ENCODE measurements around the gene C9orf85.

Gene C9orf85

DNA sequence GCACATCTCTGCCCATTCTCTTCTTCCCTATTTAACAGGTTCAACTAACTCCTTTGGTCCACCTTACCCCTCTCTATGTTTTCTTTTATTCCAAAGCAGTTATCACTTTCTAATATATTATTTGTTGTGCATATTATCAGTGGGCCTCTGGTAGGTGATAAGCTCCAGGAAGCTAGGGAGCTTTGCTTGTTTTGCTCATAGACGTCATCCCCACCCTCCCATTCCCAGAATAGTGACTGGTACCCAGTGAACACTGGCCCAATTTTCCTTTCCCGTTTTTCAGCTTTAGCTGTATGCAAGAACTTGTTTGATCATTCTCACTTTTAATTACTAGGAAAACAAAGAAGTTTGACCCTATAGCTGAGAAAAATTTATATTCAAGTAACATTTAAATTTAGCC is 7.4 kb upstream of the C9orf85 start:
- no peak for DNase-seq (ENCODE audit: low spot score)

DNA sequence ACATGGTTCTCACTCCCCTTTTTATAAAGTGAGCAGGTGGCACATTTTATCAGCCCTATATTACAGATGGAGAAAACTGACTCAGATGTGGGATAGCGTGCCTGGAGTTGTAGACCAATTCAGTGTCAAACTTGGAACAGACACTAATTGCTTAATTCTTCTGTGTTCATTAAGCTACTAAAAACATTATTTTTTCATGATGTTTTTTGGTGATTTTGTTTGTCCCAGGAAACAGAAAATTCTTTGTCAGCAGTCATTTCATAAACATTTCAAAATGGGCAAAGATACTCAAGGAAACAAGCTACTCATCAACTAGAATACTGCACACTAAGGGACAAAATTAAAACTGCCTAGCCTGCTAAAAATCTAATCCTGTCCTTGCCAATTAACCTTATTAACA is 2.6 kb upstream of the C9orf85 start:
- DNase-seq (ENCODE audit: low spot score), result peak; percentile 12

DNA sequence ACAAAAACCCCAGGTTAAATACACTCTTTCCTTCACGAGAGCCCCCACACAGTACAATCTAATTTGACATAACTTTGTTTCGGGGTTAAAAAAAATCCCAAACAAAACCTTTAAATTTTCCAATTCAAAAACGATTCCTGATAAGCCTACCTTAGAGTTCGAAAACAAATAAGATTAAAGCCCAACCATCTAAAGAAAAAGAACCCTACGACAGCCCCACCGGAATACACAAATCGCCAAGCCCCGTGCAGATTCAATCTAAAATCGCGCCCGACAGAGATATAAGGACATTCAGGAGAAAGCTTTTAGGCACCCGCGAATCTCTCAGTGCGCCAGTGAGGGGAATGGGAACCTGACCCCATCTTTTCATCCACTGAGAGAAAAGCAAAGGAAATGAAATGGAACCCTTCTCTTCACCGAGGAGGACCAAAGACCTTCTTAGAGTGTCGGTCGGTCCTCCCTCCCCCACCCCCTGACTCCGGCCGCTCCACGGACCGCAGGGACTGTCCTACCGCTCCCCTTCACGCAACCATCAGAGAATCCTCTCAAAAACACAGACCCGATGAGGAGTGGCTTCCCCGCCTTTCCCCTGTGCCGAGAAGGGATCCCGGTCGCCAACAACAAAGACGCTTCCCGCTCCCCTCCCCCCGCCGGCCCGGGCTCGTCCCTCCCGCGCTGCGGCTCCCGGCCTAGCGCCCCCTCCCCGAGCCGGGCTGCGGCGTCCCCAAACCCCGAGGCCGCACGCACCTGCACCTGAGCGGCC is 1.4 kb upstream of the C9orf85 start:
- peak; percentile 65 for DNase-seq (ENCODE audit: low spot score)

DNA sequence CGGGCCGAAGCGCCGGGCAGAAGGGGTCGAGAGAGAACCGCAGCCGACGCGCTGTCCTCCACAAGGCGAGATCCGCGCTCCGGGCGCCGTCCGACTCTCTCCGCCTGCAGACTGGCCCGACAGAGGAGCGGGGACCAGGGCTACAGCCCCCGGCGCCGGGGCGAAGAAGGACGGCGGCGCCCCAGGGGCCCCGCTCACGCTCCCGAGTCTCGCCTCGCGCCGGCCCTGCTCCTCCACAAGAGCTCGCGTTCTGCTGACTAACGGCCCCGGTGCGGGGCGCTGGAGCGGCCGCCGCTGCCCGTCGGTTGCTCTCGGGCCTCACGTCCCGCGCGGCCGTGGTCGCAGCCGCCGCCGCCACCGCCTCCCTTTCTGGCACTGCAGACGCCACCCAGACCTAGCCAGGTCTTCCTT is 784 bp upstream of the C9orf85 start:
- DNase-seq (ENCODE audit: low spot score), result no peak

DNA sequence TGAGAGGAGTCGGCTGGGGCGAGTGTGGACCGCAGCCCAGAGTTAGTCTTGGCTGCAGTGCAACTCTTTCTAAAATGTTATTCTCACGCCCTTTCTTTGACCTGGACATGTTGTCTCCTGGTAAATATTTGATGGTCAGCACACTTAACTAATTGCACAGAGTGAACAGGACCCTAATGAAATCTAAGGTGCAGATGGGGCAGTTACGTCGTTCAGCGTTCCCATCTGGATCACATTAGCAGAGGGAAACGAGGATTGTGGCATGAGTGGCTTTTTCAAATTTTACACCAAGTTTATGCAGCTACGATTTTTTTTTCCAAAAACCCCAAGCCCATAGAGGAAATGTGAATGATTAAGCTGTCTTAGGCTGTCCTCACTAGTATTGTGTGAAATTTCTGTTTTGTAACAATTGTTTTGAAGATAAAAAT is 483 bp downstream of the C9orf85 start:
- no peak for DNase-seq (ENCODE audit: low spot score)

DNA sequence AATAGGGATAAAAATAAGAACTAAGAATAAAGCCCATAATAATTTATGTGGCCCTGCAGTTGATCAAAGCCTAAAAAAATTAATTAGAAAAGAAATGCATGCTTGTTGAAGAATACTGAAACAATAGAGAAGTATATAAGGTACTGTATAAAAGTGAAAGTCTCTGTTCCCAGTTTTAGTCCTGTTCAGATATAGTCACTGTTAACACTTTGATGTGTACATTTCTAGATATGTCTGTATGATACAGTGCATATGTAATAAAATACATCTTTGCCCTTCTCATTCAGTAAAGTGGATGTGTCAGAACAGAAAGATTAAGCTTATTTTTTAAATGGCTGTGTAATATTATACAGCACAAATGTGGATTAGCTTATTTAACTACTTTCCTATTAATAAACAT is 4.1 kb downstream of the C9orf85 start:
- DNase-seq (ENCODE audit: low spot score), result no peak

DNA sequence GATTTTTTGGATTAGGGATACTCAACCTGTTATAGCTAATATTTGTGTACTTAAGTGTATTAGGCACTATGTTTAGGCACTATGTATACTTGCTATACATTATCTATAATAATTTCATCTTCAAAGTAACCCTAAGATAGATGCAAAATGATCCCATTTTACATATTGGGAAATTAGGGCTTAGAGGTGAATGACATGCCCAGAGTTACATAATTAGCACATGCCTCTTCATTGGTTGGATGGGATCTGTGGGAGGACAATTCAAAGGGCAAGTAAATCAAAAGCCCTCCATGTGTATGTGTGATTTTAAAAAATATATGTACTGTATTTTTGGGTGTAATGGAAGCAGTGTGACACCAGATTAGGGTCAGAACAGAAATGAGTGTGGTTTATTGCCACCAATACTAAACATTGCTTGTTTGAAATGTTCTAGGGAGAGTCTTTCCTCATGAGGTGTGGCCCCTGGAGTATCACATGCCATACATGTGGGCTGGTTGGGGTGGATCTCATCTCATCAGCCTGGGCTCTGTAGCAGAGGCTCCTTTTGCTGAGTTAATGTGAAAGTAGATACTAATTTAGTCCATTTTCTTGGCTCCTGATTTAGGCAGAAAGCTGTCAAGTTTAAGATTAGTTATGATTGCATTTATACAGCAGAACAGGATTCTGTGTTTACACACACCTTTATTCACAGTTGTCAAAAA is 5.5 kb downstream of the C9orf85 start:
- DNase-seq (ENCODE audit: low spot score), result no peak

DNA sequence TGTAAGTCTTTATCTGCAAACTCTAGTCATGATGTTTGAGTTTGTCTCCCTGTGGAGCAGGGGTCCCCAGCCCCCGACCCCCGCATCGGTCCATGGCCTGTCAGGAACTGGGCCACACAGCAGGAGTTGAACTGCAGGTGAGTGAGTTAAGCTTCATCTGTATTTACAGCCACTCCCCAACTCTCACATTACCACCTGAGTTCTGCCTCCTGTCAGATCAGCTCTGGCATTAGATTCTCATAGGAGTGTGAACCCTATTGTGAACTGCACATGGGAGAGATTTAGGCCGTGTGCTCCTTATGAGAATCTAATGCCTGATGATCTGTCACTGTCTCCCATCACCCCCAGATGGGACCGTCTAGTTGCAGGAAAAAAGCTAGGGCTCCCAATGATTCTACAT is 7.0 kb downstream of the C9orf85 start:
- DNase-seq (ENCODE audit: low spot score), result no peak

DNA sequence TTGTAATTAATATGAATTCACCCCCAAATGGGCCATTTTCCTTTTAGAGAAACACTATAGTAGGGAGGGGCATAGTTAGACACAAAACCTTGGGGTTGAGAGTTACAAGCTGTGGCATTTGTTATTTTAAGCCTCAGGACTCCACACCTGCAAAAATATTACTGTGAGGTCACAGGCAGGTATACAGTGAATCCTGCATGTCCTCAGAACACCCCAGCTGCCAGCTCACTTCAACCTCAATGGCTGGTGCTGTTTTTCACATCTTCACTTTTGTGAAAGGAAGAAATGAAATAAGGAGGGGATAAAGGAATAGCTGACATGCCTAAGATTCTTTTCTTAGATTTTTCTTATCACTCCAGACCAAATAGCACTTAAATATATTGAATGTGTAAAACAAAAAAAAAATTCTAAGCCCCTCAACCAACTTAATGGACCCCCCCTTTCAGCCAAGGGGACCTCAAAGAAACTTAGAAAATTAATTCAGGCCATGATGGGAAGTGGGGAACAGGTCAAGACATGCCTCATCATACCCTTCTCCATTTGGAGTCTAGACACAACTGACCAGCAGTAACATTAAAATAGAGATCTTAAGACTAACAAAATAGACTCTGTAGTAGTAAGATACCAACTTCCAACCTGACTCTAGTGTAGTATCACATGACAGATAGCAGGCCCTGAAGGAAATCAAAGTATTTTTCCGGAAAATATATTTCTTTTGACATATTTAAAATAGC is 9.2 kb downstream of the C9orf85 start:
- no peak for DNase-seq (ENCODE audit: low spot score)

DNA sequence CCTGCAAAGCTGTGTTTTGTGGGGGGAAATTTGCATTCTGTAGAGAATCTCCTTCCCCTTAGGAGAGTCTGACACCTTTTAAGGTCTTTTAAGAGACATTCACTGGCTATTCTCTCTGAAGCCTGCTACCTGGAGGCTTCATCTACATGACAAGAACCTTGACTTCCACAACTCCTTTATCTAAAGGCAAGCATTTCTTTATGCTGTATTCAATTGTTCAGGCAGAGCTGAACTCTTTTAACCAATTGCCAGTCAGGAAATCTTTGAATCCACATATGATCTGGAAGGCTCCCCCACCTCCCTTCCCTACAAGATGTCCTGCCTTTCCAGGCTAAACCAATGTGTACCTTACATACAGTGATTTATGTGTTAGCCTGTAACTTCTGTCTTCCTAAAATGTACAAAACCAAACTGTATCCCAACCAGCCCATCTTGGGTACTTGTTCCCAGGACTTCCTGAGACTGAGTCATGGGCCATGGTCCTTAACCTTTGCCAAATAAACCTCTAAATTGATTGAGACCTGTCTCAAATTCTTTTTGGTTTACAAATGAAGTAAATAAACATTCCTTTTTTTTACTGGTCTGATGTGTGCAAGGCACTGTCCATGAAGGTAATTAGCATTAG is 9.9 kb downstream of the C9orf85 start:
- no peak for DNase-seq (ENCODE audit: low spot score)

DNA sequence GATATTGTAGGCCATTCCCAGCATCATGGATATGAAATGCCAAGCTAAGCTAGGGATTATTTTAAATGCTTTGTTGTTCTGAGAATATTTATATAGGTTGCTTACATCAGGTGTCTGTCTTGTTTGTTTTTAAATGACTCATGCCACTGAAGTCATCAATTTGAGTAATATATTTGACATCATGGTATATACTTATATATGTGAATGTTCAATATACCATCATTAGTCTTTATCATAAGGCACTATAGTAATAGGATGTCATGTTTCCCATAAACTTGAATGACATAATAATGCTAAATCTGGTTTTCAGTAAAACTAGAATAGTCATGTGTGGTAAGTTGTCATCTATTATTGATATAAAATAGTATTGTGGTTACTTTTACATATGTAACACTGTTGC is 13.1 kb downstream of the C9orf85 start:
- DNase-seq (ENCODE audit: low spot score), result no peak

DNA sequence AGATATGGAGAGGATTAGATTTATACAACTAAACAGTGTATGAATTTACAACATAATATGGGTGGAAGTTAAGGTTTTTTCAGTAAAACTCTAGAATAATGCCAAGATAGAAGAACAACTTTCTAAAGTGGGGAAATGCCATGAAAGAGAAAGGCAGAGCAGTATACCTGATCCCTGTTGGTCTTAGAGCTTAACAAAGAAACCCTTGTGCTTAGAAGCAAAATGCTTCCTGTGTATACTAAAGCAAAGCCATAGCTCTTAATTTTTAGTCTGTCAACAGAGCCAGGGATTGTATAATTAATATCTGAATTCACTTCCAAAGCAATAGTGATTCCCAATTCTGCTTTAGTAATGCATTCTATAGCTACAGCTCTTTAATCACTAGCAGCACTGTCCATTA is 14.4 kb downstream of the C9orf85 start:
- DNase-seq (ENCODE audit: low spot score), result no peak

DNA sequence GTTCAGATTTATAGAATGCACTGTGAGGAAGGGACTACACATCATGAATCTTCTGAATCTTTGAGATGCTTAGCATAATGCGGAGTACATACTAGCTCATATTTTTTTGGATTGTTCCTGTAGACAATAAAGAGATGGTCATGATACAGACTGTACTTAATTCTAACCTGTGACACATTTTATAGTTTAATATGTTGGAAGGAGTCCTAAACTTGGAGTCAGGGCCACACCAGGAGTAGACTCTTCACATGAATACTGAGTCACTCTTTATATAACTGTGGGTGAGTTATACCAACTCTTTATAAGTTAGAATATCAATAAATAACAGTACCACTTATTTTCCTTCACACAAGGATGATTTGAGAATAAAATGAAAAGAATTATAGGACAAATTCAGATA is 16.9 kb downstream of the C9orf85 start:
- DNase-seq (ENCODE audit: low spot score), result no peak

DNA sequence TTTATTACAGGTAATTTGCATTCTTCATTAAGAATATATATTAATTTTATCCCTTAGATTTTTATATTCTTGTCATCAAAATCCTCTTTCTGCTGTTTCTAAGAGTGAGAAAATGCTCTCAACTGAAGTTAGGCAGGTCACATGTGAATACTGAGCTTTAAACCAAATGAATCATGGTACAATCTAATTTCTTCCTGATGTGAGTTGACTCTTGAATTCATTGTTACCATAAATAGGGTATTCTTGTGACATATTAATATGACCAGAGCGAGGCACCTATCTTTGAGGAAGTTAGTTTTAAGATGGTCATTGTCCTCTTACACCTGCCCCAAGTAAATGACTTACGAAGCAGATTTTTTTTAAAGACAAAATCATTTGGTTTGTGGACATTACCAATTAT is 17.4 kb downstream of the C9orf85 start:
- DNase-seq (ENCODE audit: low spot score), result no peak

DNA sequence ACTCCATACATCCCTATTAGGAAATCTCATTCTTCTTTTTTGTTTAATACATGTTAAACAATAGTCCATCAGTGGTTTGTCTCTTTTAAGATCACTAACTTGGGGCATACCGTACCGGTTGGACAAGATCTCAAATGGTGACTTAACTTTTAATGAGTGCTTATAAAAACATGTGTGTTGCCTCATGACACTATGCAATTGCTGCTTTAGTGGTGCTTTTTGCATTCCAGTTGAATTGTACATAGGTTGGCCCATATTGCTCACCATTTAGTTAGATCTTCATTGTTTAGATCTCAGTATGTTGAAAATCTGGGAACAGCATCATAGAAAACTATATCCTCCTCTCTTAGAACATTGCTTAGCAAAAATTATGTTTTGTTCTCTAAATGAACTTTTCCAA is 17.8 kb downstream of the C9orf85 start:
- no peak for DNase-seq (ENCODE audit: low spot score)

DNA sequence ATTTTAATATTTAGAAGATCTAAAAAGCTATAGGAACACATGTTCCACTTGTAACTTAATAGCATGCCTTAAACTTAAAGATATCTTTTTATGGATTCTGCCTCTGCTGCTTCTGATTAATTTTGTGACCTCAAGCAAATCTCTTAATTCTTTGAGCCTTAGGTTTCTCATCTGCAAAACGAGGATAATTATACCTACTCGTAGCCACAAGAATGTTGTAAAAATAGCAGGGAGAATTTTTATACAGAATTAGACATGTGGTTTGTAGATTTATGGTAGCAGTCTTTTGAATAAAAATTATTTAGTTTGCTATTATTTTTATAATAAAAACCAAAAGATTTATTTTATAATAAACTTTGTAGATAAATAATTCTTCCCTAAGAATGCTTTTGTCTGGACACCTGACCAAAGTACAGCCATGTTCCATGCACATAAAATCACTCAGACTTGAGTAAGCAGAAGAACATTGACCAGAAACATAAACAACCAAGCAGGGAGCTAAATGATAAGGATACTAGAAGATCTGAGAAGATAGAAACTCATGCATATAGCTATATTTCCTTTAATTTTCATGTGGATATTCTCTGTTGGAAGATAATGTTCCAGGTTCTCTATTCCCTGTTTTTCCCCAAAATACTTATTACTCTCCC is 18.5 kb downstream of the C9orf85 start:
- DNase-seq (ENCODE audit: low spot score), result no peak

DNA sequence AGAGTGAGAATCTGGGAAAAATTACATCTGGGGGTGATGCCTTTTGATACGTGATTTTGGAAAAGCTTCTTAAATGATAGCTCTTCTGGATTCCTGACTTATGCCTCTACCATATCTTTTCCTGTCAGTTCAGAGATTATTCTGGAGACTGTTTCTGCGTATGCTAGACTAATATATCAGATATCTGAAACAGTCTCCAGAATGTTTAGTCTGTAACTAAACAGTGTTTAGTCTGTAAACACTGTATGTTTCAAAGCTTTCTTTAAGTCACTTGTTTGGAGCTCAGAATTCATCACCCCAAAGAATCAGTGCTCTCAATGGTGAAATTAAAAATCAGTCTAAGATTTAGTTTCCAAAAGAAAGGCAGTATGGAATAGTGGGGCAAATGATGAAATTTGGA is 19.7 kb downstream of the C9orf85 start:
- no peak for DNase-seq (ENCODE audit: low spot score)

DNA sequence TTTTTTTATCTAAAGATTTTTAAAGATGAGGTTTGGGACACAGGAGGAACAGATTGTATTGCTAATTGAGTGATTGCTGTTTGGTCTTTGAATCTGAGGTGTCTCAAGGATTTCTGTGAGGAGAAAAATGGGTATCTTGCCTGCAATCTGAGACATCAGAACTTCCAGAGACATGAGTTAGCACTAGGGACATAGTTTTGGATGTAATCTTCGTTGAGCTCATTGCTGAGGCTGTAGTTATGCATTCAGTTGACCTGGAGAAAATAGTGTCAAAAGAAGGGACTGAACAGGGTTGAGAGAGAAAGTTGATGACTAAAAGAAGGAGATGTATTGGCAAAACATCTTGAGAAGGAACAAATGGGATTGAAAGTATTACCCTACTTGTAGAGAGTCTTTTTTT is 24.6 kb downstream of the C9orf85 start:
- DNase-seq (ENCODE audit: low spot score), result no peak

DNA sequence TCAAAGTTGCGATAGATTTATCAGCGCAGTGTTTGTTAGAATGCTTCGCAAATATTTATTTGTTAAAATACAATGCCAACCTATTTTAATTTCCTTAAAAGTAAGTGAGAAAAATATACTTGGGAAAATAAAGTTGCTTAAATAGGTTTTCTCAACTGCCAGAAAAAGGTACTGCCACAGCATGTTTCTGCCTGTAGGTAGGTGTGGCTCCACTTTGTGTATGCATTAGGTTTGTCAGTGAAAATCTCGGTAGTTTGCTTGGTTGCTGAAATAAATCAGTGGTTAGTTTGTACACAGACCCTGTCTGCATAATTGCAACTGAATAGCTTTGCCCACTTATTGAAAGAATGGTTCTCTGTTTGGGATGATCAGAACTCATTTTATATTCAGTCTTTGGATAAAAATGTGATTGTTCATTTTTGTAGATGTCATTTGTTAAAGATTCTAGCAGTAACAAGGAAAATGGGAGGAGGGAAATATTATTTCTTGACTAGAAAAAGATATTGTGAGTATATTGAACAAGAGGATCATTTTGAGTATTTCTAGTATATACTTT is 25.7 kb downstream of the C9orf85 start:
- no peak for DNase-seq (ENCODE audit: low spot score)

DNA sequence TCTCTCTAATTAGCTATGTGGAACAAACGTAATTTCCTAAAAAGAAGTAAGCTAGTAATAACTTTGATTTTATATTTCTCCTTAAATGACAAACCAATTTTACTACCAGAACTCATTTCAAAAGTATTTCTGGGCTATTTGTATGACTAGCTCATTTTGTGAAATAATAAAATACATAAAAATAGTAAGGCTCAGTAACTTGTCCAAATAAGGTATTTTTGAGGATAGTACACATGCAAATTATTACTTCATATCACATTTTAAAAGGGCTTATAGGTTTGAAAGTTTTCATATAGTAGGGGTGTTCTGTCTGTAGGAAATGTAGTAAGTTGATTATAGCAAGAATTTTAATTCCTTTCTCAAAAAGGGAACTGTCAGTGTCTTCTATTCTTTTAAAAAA is 26.5 kb downstream of the C9orf85 start:
- DNase-seq (ENCODE audit: low spot score), result no peak

DNA sequence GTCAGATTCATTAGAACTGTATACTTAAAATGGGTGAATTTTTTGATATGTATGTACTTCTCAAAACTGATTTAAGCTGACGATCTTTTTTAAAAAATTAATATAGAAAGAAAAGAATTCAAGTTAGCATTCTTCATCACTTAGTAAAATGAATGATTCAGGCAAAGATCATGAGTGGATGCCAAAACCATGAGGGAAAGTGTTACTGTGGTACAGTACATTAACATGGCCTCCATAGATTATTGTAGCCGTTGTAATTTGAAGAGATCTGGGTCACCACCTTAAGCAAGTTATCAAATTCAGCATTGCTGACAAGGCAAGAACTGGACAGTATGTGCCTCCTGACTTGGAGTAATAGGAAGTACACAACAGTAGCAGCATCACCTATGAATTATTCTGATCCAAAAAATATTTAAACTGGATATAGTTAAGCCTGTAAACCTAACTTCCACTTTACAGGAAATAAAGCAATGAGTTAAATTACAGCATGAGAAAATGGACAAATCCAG is 29.7 kb downstream of the C9orf85 start:
- DNase-seq (ENCODE audit: low spot score), result no peak

Data from NAMALWA (cell line).